ENCODE measurements around the gene ARID3A. TPM values are rescaled to one million over a fixed set of nuclear protein-coding genes. Genes with fewer than 3 reads are reported as not detected.

Gene ARID3A
- total RNA-seq, 2 experiments from 2014 or later: 28.5 to 30.6 TPM

GRCh38 chr19:939922-940321 is 14.1 kb downstream of the ARID3A start:
- intact Hi-C loops (cut with micrococcal nuclease): no loop called here
- no peak for DNase-seq
- Mint-ChIP-seq H3K27ac (no peak overlapping the region), H3K4me3 (peak overlapping the region; percentile 53), H3K4me1 (ENCODE audit: low read depth) (peaks cover 24% of the 10 kb centered on the region), H3K27me3 (no peaks in the 10 kb centered on the region), H3K36me3 (peaks cover 9% of the 10 kb centered on the region), H3K9me3 (peaks cover 2% of the 10 kb centered on the region)
- CTCF ChIA-PET: interaction anchor here (0.8 to 3.5 kb wide), 3 partner anchors 42 to 305 kb away, joined by 3 to 14 read pairs (median 4); no protein-coding TSS in a partner anchor
- POLR2A ChIA-PET: interaction anchor here (0.6 kb wide), 1 partner anchor 20 kb away, joined by 3 read pairs; no protein-coding TSS in a partner anchor

GRCh38 chr19:940591-941291 is 14.9 kb downstream of the ARID3A start:
- POLR2A ChIA-PET: interaction anchor here (0.6 kb wide), 1 partner anchor 19 kb away, joined by 3 read pairs; no protein-coding TSS in a partner anchor
- Mint-ChIP-seq H3K4me1 (ENCODE audit: low read depth) (peaks cover 24% of the 10 kb centered on the region), H3K36me3 (peaks cover 9% of the 10 kb centered on the region), H3K9me3 (peaks cover 2% of the 10 kb centered on the region), H3K27me3 (no peaks in the 10 kb centered on the region), H3K4me3 (peak overlapping the region; percentile 71), H3K27ac (no peak overlapping the region)
- intact Hi-C loops (cut with micrococcal nuclease): no loop called here
- CTCF ChIA-PET: interaction anchor here (0.9 kb wide), 1 partner anchor 304 kb away, joined by 4 read pairs; no protein-coding TSS in a partner anchor
- peak; percentile 65 for DNase-seq

DNA sequence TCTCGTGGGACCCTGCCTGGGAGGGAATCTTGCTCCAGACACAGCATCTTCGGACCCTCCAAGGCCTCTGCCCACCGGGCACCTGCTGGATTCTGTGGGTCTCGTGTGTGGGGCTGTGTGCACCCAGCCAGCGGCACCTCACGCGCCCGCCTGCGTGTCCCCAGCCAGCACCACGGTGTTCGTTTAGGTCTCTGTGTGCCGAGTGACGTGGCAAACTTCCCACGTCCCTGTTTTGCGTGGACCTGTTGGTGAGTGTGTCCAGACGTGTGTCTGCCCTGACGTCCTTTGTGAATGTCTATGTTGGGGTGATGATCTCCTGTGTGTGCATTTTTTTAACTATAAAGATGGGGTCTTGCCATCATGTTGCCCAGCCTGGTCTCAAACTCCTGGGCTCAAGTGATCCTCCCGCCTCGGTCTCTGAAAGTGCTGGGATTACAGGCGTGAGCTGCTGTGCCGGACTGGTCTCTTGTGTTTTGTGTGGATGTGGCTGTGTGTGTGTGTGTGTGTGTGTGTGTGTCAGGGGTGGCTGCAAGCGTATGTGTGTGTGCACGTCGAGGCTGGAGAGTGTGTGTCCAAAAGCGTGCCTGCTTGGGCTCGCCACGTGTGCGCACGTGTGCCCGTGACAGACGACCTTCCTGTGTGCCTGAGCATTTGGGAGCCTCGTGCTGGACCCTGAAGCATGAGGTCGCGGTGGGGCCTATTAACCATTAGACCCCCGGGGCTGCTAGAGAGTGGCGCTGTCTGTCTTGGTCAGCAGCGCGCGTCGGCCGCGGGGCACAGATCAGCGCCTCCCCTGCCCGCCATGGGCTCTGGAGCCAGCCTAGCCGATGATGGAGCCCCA is 15.7 kb downstream of the ARID3A start:
- Mint-ChIP-seq H3K4me1 (ENCODE audit: low read depth) (peaks cover 24% of the 10 kb centered on the region), H3K27me3 (no peaks in the 10 kb centered on the region)
- CTCF ChIA-PET: no interaction called here

GRCh38 chr19:942133-942645 is 16.4 kb downstream of the ARID3A start:
- POLR2A ChIA-PET: no interaction called here

More for the DNA sequence above, 15.7 kb downstream of the ARID3A start:
- peak overlapping the region; percentile 16 for H3K27ac Mint-ChIP-seq
- intact Hi-C loops (cut with micrococcal nuclease): no loop called here
- POLR2A ChIA-PET: no interaction called here
- peak overlapping the region; percentile 71 for H3K4me3 Mint-ChIP-seq
- DNase-seq: no peak
- H3K36me3 Mint-ChIP-seq: peaks cover 9% of the 10 kb centered on the region
- H3K9me3 Mint-ChIP-seq: peaks cover 2% of the 10 kb centered on the region

GRCh38 chr19:943551-944170 is 17.8 kb downstream of the ARID3A start:
- Mint-ChIP-seq H3K4me1 (ENCODE audit: low read depth) (peaks cover 15% of the 10 kb centered on the region), H3K4me3 (no peak overlapping the region), H3K36me3 (peaks cover 6% of the 10 kb centered on the region), H3K27me3 (no peaks in the 10 kb centered on the region), H3K9me3 (no peaks in the 10 kb centered on the region), H3K27ac (no peak overlapping the region)
- DNase-seq: no peak
- CTCF ChIA-PET: no interaction called here
- POLR2A ChIA-PET: interaction anchor here (1.1 kb wide), 1 partner anchor 41 kb away, joined by 3 read pairs; the partner anchor contains the start of gene WDR18
- intact Hi-C loops (cut with micrococcal nuclease): no loop called here

More at GRCh38 chr19:942133-942645, 16.4 kb downstream of the ARID3A start:
- CTCF ChIA-PET: no interaction called here
- Mint-ChIP-seq H3K9me3 (peaks cover 2% of the 10 kb centered on the region), H3K27ac (no peak overlapping the region), H3K36me3 (peaks cover 9% of the 10 kb centered on the region), H3K4me3 (no peak overlapping the region), H3K4me1 (ENCODE audit: low read depth) (peaks cover 21% of the 10 kb centered on the region), H3K27me3 (no peaks in the 10 kb centered on the region)
- intact Hi-C loops (cut with micrococcal nuclease): no loop called here
- no peak for DNase-seq

DNA sequence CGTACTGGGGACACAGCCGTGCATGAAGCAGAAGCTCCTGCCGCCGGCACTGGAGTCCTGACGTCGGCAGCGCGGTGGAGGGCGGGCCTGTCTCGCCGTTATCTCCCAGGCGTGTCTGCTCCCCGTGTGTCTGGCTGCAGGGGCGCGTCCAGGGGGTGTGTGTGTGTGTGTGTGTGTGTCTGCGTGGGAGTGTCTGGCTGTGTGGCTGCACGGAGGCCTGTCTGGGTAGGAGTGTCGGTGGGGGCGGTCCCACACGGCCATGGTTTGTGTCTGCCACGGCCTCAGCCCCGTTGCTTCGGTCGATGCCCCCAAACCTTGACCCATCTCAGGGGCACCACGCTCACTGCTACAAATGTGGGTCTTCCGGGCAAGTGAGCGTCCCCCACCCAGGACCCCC is 18.3 kb downstream of the ARID3A start:
- Mint-ChIP-seq H3K9me3 (no peaks in the 10 kb centered on the region), H3K27me3 (no peaks in the 10 kb centered on the region), H3K4me1 (ENCODE audit: low read depth) (peaks cover 15% of the 10 kb centered on the region), H3K4me3 (no peak overlapping the region), H3K27ac (no peak overlapping the region), H3K36me3 (peaks cover 6% of the 10 kb centered on the region)
- intact Hi-C loops (cut with micrococcal nuclease): no loop called here
- no peak for DNase-seq
- CTCF ChIA-PET: no interaction called here
- POLR2A ChIA-PET: no interaction called here

- intact Hi-C loops (cut with micrococcal nuclease): no loop called here
- H3K36me3 Mint-ChIP-seq: peaks cover 2% of the 10 kb centered on the region
- ChIA-PET POLR2A (no interaction called here), CTCF (no interaction called here)
- DNase-seq: no peak
- no peaks in the 10 kb centered on the region for H3K9me3 Mint-ChIP-seq
- H3K4me3 Mint-ChIP-seq: no peak overlapping the region
- no peaks in the 10 kb centered on the region for H3K27me3 Mint-ChIP-seq
- H3K27ac Mint-ChIP-seq: no peak overlapping the region
- peaks cover 15% of the 10 kb centered on the region for H3K4me1 Mint-ChIP-seq (ENCODE audit: low read depth)
Measured at GRCh38 chr19:944663-945241, 18.9 kb downstream of the ARID3A start.

DNA sequence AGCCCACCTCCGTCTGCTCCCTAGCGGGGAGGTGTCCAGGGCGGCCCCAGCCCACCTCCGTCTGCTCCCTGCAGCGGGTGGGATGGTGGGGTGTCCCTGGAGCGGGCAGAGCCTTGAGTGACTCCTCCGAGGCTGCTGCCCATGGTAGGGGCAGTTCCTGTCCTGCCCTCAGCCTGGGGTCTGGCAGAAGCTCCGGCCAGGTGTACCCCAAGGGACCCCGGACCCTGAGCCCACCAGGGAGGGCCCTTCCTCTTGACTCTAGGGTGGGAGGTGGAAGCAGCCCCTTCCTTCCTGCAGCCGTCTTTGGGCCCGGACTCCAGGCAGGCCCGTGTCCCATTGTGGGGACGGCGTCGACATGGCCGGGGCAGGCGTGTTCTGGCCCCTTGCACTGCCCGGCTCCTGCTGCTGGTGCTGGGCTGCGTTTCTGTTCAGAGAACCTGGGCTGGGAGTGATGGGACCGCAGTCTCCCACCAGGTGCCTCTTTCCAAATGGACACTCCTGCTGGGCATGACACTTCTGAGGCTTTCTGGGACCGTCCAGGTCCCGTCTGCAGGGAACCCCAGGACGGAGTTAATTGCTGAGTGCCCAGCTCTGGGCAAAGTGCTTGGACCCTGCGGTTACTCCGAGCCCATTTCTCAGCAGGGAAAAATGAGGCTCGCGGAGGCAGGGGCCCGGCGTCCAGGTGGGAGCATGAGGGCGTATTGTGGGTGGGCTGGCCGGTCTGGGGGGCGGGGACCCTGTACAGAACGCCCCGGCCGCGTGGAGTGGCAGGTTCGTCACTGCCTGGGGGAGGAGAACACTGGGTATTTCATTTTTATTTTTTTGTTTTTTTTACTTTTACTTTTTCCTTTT is 19.8 kb downstream of the ARID3A start:
- no peak for DNase-seq
- no peak overlapping the region for H3K27ac Mint-ChIP-seq
- no peak overlapping the region for H3K4me3 Mint-ChIP-seq
- ChIA-PET CTCF (no interaction called here), POLR2A (no interaction called here)
- no peaks in the 10 kb centered on the region for H3K36me3 Mint-ChIP-seq
- intact Hi-C loops (cut with micrococcal nuclease): no loop called here
- no peaks in the 10 kb centered on the region for H3K9me3 Mint-ChIP-seq
- no peaks in the 10 kb centered on the region for H3K27me3 Mint-ChIP-seq
- peaks cover 9% of the 10 kb centered on the region for H3K4me1 Mint-ChIP-seq (ENCODE audit: low read depth)

- Mint-ChIP-seq H3K27me3 (no peaks in the 10 kb centered on the region), H3K4me3 (no peak overlapping the region), H3K27ac (no peak overlapping the region), H3K9me3 (no peaks in the 10 kb centered on the region), H3K4me1 (ENCODE audit: low read depth) (peaks cover 6% of the 10 kb centered on the region), H3K36me3 (no peaks in the 10 kb centered on the region)
- DNase-seq: no peak
- POLR2A ChIA-PET: no interaction called here
- CTCF ChIA-PET: interaction anchor here (0.7 kb wide), 1 partner anchor 35 kb away, joined by 3 read pairs; no protein-coding TSS in a partner anchor
- intact Hi-C loops (cut with micrococcal nuclease): no loop called here
Measured at GRCh38 chr19:947090-947706, 21.4 kb downstream of the ARID3A start.

DNA sequence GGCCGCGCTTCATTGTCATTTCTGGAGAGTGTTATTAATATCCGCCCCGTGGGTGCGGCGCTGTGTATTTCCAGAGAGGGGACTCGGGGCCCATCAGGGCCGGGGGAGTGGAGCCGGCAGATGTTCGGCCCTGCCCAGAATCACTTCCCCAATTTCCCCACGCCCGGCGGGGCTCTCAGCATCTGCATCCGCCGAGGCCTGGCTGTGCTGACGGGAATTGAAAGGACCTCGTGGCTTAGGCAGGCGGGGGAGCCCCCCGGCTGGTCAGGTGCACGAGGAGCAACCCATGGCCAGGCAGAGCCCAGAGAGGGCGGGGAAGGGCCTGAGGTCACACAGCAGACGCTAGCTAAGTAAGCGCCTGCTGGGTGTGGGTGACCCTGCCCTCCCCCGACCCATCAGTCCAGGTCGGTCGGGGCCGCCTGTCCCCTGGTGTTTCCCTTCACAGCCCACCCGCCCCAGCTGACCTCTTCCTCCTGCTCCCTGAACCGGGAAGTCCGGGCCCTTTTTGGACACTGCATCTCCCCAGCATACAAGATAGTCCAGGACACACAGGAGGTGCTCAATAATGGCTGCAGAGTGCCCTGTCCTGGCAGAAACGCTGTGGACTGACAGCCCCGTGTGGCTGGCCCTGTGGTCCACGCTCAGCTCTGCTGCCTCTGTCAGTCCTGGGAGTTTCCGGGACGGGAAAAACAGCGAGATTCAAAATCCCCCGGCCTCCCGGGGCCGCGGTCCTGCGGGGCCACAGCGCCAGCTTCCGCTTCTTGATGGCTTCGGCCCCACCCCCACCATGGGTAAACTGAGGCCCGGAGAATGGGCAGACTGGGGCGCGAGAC is 22.1 kb downstream of the ARID3A start:
- H3K4me3 Mint-ChIP-seq: no peak overlapping the region
- peaks cover 7% of the 10 kb centered on the region for H3K4me1 Mint-ChIP-seq (ENCODE audit: low read depth)
- CTCF ChIA-PET: no interaction called here
- H3K9me3 Mint-ChIP-seq: no peaks in the 10 kb centered on the region
- H3K36me3 Mint-ChIP-seq: no peaks in the 10 kb centered on the region
- no peak overlapping the region for H3K27ac Mint-ChIP-seq
- POLR2A ChIA-PET: no interaction called here
- no peaks in the 10 kb centered on the region for H3K27me3 Mint-ChIP-seq
- intact Hi-C loops (cut with micrococcal nuclease): no loop called here
- DNase-seq: no peak

Data from activated CD4-positive, alpha-beta memory T cell treated with anti-CD3 and anti-CD28 coated beads for 36 hours (primary cell).